Naive B cell (primary cell): Measurements from ENCODE around the gene ACTL6B. TPM values are rescaled to one million over a fixed set of nuclear protein-coding genes. Genes with fewer than 3 reads are reported as not detected.

Experiments used
- ATAC-seq, 2 donors: fragments of 150-1000 bp; cut with Tn5 transposase; 2 replicates each; pipeline ENCODE4 v1.10.0; 2021; ENCODE audit warnings: low read depth in 2 of 2, mild to moderate bottlenecking in 2 of 2, moderate library complexity in 2 of 2
- DNase-seq: peaks from one replicate; pipeline ENCODE4 v3.0.0; 2022
- H3K27ac Mint-ChIP-seq, 6 donors: one replicate each; pipeline ENCODE4 v1.8.0; 2020 to 2022; ENCODE audit warnings: mild to moderate bottlenecking in 6 of 6, mixed read lengths in 6 of 6, moderate library complexity in 5 of 6, inconsistent platforms in 2 of 6
- H3K27me3 Mint-ChIP-seq, 3 donors: one replicate each; pipeline ENCODE4 v1.8.0; 2021 to 2022; ENCODE audit warnings: mixed read lengths in 3 of 3, mild to moderate bottlenecking in 1 of 3
- H3K36me3 Mint-ChIP-seq, 2 donors: one replicate each; pipeline ENCODE4 v1.8.0; 2020 to 2022; ENCODE audit warnings: mixed read lengths in 2 of 2, inconsistent platforms in 1 of 2, mild to moderate bottlenecking in 1 of 2
- H3K4me1 Mint-ChIP-seq, 3 donors: one replicate each; pipeline ENCODE4 v1.8.0; 2020 to 2022; ENCODE audit warnings: mixed read lengths in 3 of 3, inconsistent platforms in 1 of 3, mild to moderate bottlenecking in 1 of 3, moderate library complexity in 1 of 3
- H3K4me3 Mint-ChIP-seq, 8 donors: one replicate each; pipeline ENCODE4 v1.8.0; 2020 to 2022; ENCODE audit warnings: mild to moderate bottlenecking in 8 of 8, mixed read lengths in 8 of 8, moderate library complexity in 8 of 8, inconsistent platforms in 2 of 8
- H3K9me3 Mint-ChIP-seq, 7 donors: one replicate each; pipeline ENCODE4 v1.8.0; 2020 to 2022; ENCODE audit warnings: mixed read lengths in 7 of 7, mild to moderate bottlenecking in 5 of 7, inconsistent platforms in 2 of 7, moderate library complexity in 1 of 7
- polyA plus RNA-seq, 6 donors: library from polyadenylated mRNA; unstranded; fragments of 300-500 nt; fragmentation: Illumina TruSeq; gene quantifications; one replicate each; pipeline ENCODE4 v1.2.3, GENCODE V29; 2021; ENCODE audit warnings: low read depth in 6 of 6

ACTL6B gene
- polyA plus RNA-seq, 6 donors from 2014 or later, result not detected

GRCh38 chr7:100680576-100681271, 24.5 kb upstream of the ACTL6B start:
- Mint-ChIP-seq H3K27ac (peak overlapping the region in 4 of 6 donors; percentile 57 to 80 (median 70)), H3K4me3 (no peak overlapping the region), H3K4me1 (peaks cover 12 to 18% (median 16%) of the 10 kb centered on the region in 3 donors), H3K27me3 (no peaks in the 10 kb centered on the region), H3K9me3 (no peaks in the 10 kb centered on the region), H3K36me3 (no peaks in the 10 kb centered on the region)
- no peak for DNase-seq
- ATAC-seq, result no peak

- Mint-ChIP-seq H3K4me3 (no peak overlapping the region), H3K9me3 (no peaks in the 10 kb centered on the region), H3K4me1 (peaks cover 12 to 18% (median 16%) of the 10 kb centered on the region in 3 donors), H3K27me3 (no peaks in the 10 kb centered on the region), H3K36me3 (no peaks in the 10 kb centered on the region), H3K27ac (peak overlapping the region in 4 of 6 donors; percentile 57 to 82 (median 76))
- no peak for ATAC-seq
- no peak for DNase-seq
These were observed 23.8 kb upstream of the ACTL6B start for GRCh38 chr7:100679927-100680575.

GRCh38 chr7:100679129-100679926, 23.1 kb upstream of the ACTL6B start:
- no peaks in the 10 kb centered on the region for H3K9me3 Mint-ChIP-seq
- H3K4me1 Mint-ChIP-seq, result peaks cover 12 to 23% (median 19%) of the 10 kb centered on the region in 3 donors
- no peak overlapping the region for H3K4me3 Mint-ChIP-seq
- no peaks in the 10 kb centered on the region for H3K36me3 Mint-ChIP-seq
- H3K27ac Mint-ChIP-seq, result peak overlapping the region in 3 of 6 donors; percentile 47 to 89 (median 57)
- H3K27me3 Mint-ChIP-seq, result no peaks in the 10 kb centered on the region
- no peak for DNase-seq
- ATAC-seq, result no peak

GRCh38 chr7:100678291-100678984, 22.2 kb upstream of the ACTL6B start:
- no peaks in the 10 kb centered on the region for H3K36me3 Mint-ChIP-seq
- H3K4me3 Mint-ChIP-seq, result peak overlapping the region in 2 of 8 donors; percentile 25 to 47
- ATAC-seq (no peak), DNase-seq (no peak)
- no peaks in the 10 kb centered on the region for H3K9me3 Mint-ChIP-seq
- H3K27me3 Mint-ChIP-seq, result no peaks in the 10 kb centered on the region
- peaks cover 12 to 28% (median 19%) of the 10 kb centered on the region in 3 donors for H3K4me1 Mint-ChIP-seq
- peak overlapping the region in 5 of 6 donors; percentile 49 to 87 (median 76) for H3K27ac Mint-ChIP-seq

- Mint-ChIP-seq H3K27ac (peak overlapping the region in 4 of 6 donors; percentile 38 to 95 (median 89)), H3K4me3 (peak overlapping the region in 3 of 8 donors; percentile 12 to 92 (median 72)), H3K27me3 (no peaks in the 10 kb centered on the region), H3K36me3 (no peaks in the 10 kb centered on the region), H3K9me3 (no peaks in the 10 kb centered on the region), H3K4me1 (peaks cover 16 to 34% (median 19%) of the 10 kb centered on the region in 3 donors)
- no peak for ATAC-seq
- no peak for DNase-seq
These were observed 21.3 kb upstream of the ACTL6B start for GRCh38 chr7:100677308-100678267.

- peak overlapping the region; percentile 57 to 92 (median 80) for H3K4me3 Mint-ChIP-seq
- no peak for ATAC-seq
- DNase-seq, result no peak
- no peaks in the 10 kb centered on the region for H3K27me3 Mint-ChIP-seq
- H3K4me1 Mint-ChIP-seq, result peaks cover 19 to 34% (median 19%) of the 10 kb centered on the region in 3 donors
- H3K9me3 Mint-ChIP-seq, result no peaks in the 10 kb centered on the region
- H3K27ac Mint-ChIP-seq, result peak overlapping the region; percentile 94 to 98 (median 96)
- no peaks in the 10 kb centered on the region for H3K36me3 Mint-ChIP-seq
These were observed 20.5 kb upstream of the ACTL6B start for GRCh38 chr7:100676501-100677306.

- ATAC-seq (peak; percentile 61 to 62), DNase-seq (peak; percentile 93)
- Mint-ChIP-seq H3K9me3 (no peaks in the 10 kb centered on the region), H3K36me3 (no peaks in the 10 kb centered on the region), H3K27me3 (no peaks in the 10 kb centered on the region), H3K27ac (peak overlapping the region; percentile 70 to 98 (median 94)), H3K4me1 (peaks cover 19 to 34% (median 19%) of the 10 kb centered on the region in 3 donors), H3K4me3 (peak overlapping the region; percentile 83 to 94 (median 90))
These were observed 19.5 kb upstream of the ACTL6B start for GRCh38 chr7:100675581-100676350.

GRCh38 chr7:100675105-100675451, 18.8 kb upstream of the ACTL6B start:
- no peak for DNase-seq
- ATAC-seq, result peak in 1 of 2 donors; percentile 2
- Mint-ChIP-seq H3K4me1 (peaks cover 16 to 34% (median 19%) of the 10 kb centered on the region in 3 donors), H3K36me3 (no peaks in the 10 kb centered on the region), H3K9me3 (no peaks in the 10 kb centered on the region), H3K27me3 (no peaks in the 10 kb centered on the region), H3K27ac (peak overlapping the region in 4 of 6 donors; percentile 70 to 97 (median 94)), H3K4me3 (peak overlapping the region; percentile 91 to 100 (median 96))

- no peak for ATAC-seq
These were observed 18.3 kb upstream of the ACTL6B start for GRCh38 chr7:100674411-100675104.

GRCh38 chr7:100673942-100674410, 17.7 kb upstream of the ACTL6B start:
- H3K9me3 Mint-ChIP-seq, result no peaks in the 10 kb centered on the region
- DNase-seq, result peak; percentile 53
- ATAC-seq, result no peak
- H3K4me3 Mint-ChIP-seq, result peak overlapping the region; percentile 91 to 100 (median 96)
- peak overlapping the region; percentile 70 to 98 (median 96) for H3K27ac Mint-ChIP-seq
- no peaks in the 10 kb centered on the region for H3K36me3 Mint-ChIP-seq
- peaks cover 11 to 34% (median 19%) of the 10 kb centered on the region in 3 donors for H3K4me1 Mint-ChIP-seq
- no peaks in the 10 kb centered on the region for H3K27me3 Mint-ChIP-seq

More at GRCh38 chr7:100674411-100675104, 18.3 kb upstream of the ACTL6B start:
- H3K27ac Mint-ChIP-seq, result peak overlapping the region; percentile 94 to 98 (median 96)
- peak overlapping the region; percentile 91 to 100 (median 96) for H3K4me3 Mint-ChIP-seq
- DNase-seq, result peak; percentile 50
- no peaks in the 10 kb centered on the region for H3K27me3 Mint-ChIP-seq
- H3K4me1 Mint-ChIP-seq, result peaks cover 15 to 34% (median 19%) of the 10 kb centered on the region in 3 donors
- no peaks in the 10 kb centered on the region for H3K36me3 Mint-ChIP-seq
- H3K9me3 Mint-ChIP-seq, result no peaks in the 10 kb centered on the region
